SK-N-SH (cell line): ENCODE measurements around the gene ZBTB47. TPM values are rescaled to one million over a fixed set of nuclear protein-coding genes. Genes with fewer than 3 reads are reported as not detected.
A peak's percentile ranks its signal among the peaks of the same experiment; 100 is the strongest.

Experiments
- CTCF ChIA-PET: fragments of 300-600, 350-600 bp; formaldehyde crosslinking; extraction: SDS; loops from one replicate; lab custom pipeline; 2021; lab: Yijun Ruan, JAX
- POLR2A ChIA-PET: fragments of 350-600 bp; sonication (Branson Sonifier 250); formaldehyde crosslinking; extraction: SDS; loops from one replicate; lab custom pipeline; 2020; ENCODE audit warnings: antibody characterized with exemption, inconsistent platforms; lab: Yijun Ruan, JAX
- DNase-seq: peaks from one replicate; pipeline ENCODE4 v3.0.0; 2012
- H2AFZ ChIP-seq: fragments of 200-600 bp; sonication (generic); 2 replicates; pipeline ENCODE4 v1.8.1; 2016; ENCODE audit warnings: antibody characterized with exemption, mild to moderate bottlenecking, low read depth
- H3F3A ChIP-seq: fragments of 200-600 bp; sonication (generic); replicated peaks from 2 replicates; pipeline ENCODE3; 2016; ENCODE audit warnings: antibody characterized with exemption, mild to moderate bottlenecking; ENCODE audit not compliant: insufficient read depth
- H3K27ac ChIP-seq, 2 experiments: fragments of 200-500 bp in 1 of 2; fragments of 200-600 bp in 1 of 2; sonication (Bioruptor generic) in 1 of 2; sonication (generic), shearing (Covaris generic) in 1 of 2; 2 replicates each; pipeline versions ENCODE4 v1.5.1 to v1.6.1; 2014 to 2016; ENCODE audit warnings: low read depth in 2 of 2, inconsistent platforms in 1 of 2, low read length in 1 of 2, mild to moderate bottlenecking in 1 of 2, mixed read lengths in 1 of 2
- H3K27me3 ChIP-seq: fragments of 200-600 bp; sonication (generic), shearing (Covaris generic); 2 replicates; pipeline ENCODE4 v1.6.1; 2016; ENCODE audit warnings: mixed run types; ENCODE audit not compliant: insufficient read depth
- H3K36me3 ChIP-seq, 2 experiments: fragments of 200-500 bp in 1 of 2; fragments of 200-600 bp in 1 of 2; sonication (Bioruptor generic) in 1 of 2; sonication (generic) in 1 of 2; replicated peaks in 1 of 2; 2 replicates each; pipeline versions ENCODE3 to v1.5.1; 2014 to 2016; ENCODE audit warnings: low read length in 1 of 2, mild to moderate bottlenecking in 1 of 2; ENCODE audit not compliant: insufficient read depth in 2 of 2, control insufficient read depth in 1 of 2
- H3K4me1 ChIP-seq, 2 experiments: fragments of 200-500 bp in 1 of 2; fragments of 200-600 bp in 1 of 2; sonication (Bioruptor generic) in 1 of 2; sonication (generic), shearing (Covaris generic) in 1 of 2; 2 replicates each; pipeline versions ENCODE4 v1.5.1 to v1.6.1; 2014 to 2016; ENCODE audit warnings: low read depth in 1 of 2, low read length in 1 of 2, mixed run types in 1 of 2; ENCODE audit not compliant: insufficient read depth in 2 of 2, control insufficient read depth in 1 of 2
- H3K4me2 ChIP-seq: fragments of 200-600 bp; sonication (generic), shearing (Covaris generic); 2 replicates; pipeline ENCODE4 v1.6.1; 2017; ENCODE audit warnings: mixed run types
- H3K4me3 ChIP-seq, 2 experiments: fragments of 200-500 bp in 1 of 2; fragments of 200-600 bp in 1 of 2; sonication (Bioruptor generic) in 1 of 2; sonication (generic), shearing (Covaris generic) in 1 of 2; 2 replicates each; pipeline versions ENCODE4 v1.5.1 to v1.8.1; 2014 to 2016; ENCODE audit warnings: low read depth in 2 of 2, inconsistent platforms in 1 of 2, low read length in 1 of 2, mild to moderate bottlenecking in 1 of 2, mixed read lengths in 1 of 2, moderate library complexity in 1 of 2
- H3K79me2 ChIP-seq: fragments of 200-600 bp; sonication (generic); 2 replicates; pipeline ENCODE4 v1.8.1; 2017; ENCODE audit warnings: mild to moderate bottlenecking; ENCODE audit not compliant: insufficient read depth
- H3K9ac ChIP-seq: fragments of 200-600 bp; sonication (generic); 2 replicates; pipeline ENCODE4 v1.6.1; 2017; ENCODE audit warnings: mixed run types
- H3K9me2 ChIP-seq: fragments of 200-600 bp; sonication (generic); 2 replicates; pipeline ENCODE4 v1.6.1; 2017; ENCODE audit warnings: mixed run types
- H3K9me3 ChIP-seq: fragments of 200-600 bp; sonication (generic); 2 replicates; pipeline ENCODE4 v1.6.1; 2017; ENCODE audit warnings: mixed run types, mild to moderate bottlenecking, moderate library complexity
- H4K20me1 ChIP-seq: fragments of 200-600 bp; sonication (generic); 2 replicates; pipeline ENCODE4 v1.6.1; 2017; ENCODE audit warnings: mild to moderate bottlenecking, mixed run types; ENCODE audit not compliant: insufficient read depth
- CTCF ChIP-seq: fragments of 200-600 bp; sonication (generic); IDR thresholded peaks from 2 replicates; pipeline ENCODE4 v1.6.1; 2017; ENCODE audit warnings: antibody characterized with exemption, mild to moderate bottlenecking, moderate library complexity
- ELF1 ChIP-seq: IDR thresholded peaks from 2 replicates; pipeline ENCODE4 v1.4.0; 2012
- EZH2phosphoT487 ChIP-seq: fragments of 200-600 bp; sonication (generic); IDR thresholded peaks from 2 replicates; pipeline ENCODE4 v1.6.1; 2017; ENCODE audit warnings: low read depth, mixed run types, mild to moderate bottlenecking, antibody characterized with exemption, moderate library complexity, borderline replicate concordance
- FOSL2 ChIP-seq: IDR thresholded peaks from 2 replicates; pipeline ENCODE4 v1.4.0; 2012; ENCODE audit warnings: low read depth, mild to moderate bottlenecking, moderate library complexity, borderline replicate concordance
- FOXM1 ChIP-seq: IDR thresholded peaks from 2 replicates; pipeline ENCODE4 v1.4.0; 2012; ENCODE audit warnings: low read depth, mild to moderate bottlenecking
- GABPA ChIP-seq: IDR thresholded peaks from 2 replicates; pipeline ENCODE4 v1.4.0; 2012; ENCODE audit warnings: low read depth, mild to moderate bottlenecking
- JUND ChIP-seq: IDR thresholded peaks from 2 replicates; pipeline ENCODE4 v1.4.0; 2012
- MAX ChIP-seq: IDR thresholded peaks from 2 replicates; pipeline ENCODE4 v1.4.0; 2012; ENCODE audit warnings: low read depth
- MEF2A ChIP-seq: IDR thresholded peaks from 2 replicates; pipeline ENCODE4 v1.4.0; 2012; ENCODE audit warnings: low read depth, borderline replicate concordance
- MXI1 ChIP-seq: IDR thresholded peaks from 2 replicates; pipeline ENCODE4 v1.6.1; 2012; ENCODE audit warnings: mild to moderate bottlenecking, low read depth, low read length, improper control_type of control experiment
- REST ChIP-seq: IDR thresholded peaks from 2 replicates; pipeline ENCODE4 v1.6.1; 2012; ENCODE audit warnings: mild to moderate bottlenecking, low read depth, low read length, moderate library complexity
- SIN3A ChIP-seq: IDR thresholded peaks from 2 replicates; pipeline ENCODE4 v1.6.1; 2012; ENCODE audit warnings: low read depth, mild to moderate bottlenecking, low read length, moderate library complexity, borderline replicate concordance
- SMC3 ChIP-seq: IDR thresholded peaks from 2 replicates; pipeline ENCODE4 v1.6.1; 2012; ENCODE audit warnings: low read depth, low read length, improper control_type of control experiment
- WGBS: methylation state at CpG from one replicate; pipeline ENCODE4 v1.1.6; 2017; ENCODE audit warnings: low lambda C conversion rate; 5-methylcytosine and 5-hydroxymethylcytosine counted together
- polyA plus RNA-seq, 3 experiments: library from polyadenylated mRNA; depleted of rRNA; stranded (reverse); fragments of >200 nt; gene quantifications; 2 replicates each; pipeline ENCODE4 v1.2.3, GENCODE V29; 2012
- TF ChIP-seq, protein P1 (sequence below): IDR thresholded peaks from 2 replicates; pipeline ENCODE4 v1.4.0; 2012; ENCODE audit warnings: low read depth, borderline replicate concordance
- TF ChIP-seq, protein P2 (sequence below): IDR thresholded peaks from 2 replicates; pipeline ENCODE4 v1.4.0; 2012; ENCODE audit warnings: low read depth, borderline replicate concordance
- TF ChIP-seq, protein P3 (sequence below): IDR thresholded peaks from 2 replicates; pipeline ENCODE4; 2012

ZBTB47 gene
- polyA plus RNA-seq, 1 of the 3 experiments (the other 2 are of a cell fraction): 9.9 TPM

GRCh38 chr3:42712344-42712648 lies 58.8 kb downstream of the ZBTB47 start (continued):
- TF ChIP-seq, protein P1, sequence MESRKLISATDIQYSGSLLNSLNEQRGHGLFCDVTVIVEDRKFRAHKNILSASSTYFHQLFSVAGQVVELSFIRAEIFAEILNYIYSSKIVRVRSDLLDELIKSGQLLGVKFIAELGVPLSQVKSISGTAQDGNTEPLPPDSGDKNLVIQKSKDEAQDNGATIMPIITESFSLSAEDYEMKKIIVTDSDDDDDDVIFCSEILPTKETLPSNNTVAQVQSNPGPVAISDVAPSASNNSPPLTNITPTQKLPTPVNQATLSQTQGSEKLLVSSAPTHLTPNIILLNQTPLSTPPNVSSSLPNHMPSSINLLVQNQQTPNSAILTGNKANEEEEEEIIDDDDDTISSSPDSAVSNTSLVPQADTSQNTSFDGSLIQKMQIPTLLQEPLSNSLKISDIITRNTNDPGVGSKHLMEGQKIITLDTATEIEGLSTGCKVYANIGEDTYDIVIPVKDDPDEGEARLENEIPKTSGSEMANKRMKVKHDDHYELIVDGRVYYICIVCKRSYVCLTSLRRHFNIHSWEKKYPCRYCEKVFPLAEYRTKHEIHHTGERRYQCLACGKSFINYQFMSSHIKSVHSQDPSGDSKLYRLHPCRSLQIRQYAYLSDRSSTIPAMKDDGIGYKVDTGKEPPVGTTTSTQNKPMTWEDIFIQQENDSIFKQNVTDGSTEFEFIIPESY: no peak
- TF ChIP-seq, protein P2, sequence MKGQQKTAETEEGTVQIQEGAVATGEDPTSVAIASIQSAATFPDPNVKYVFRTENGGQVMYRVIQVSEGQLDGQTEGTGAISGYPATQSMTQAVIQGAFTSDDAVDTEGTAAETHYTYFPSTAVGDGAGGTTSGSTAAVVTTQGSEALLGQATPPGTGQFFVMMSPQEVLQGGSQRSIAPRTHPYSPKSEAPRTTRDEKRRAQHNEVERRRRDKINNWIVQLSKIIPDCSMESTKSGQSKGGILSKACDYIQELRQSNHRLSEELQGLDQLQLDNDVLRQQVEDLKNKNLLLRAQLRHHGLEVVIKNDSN: no peak
- TF ChIP-seq JUND: no peak

GRCh38 chr3:42712688-42713372 lies 59.3 kb downstream of the ZBTB47 start:
- Histone ChIP-seq H3K4me1 (no peaks in the 10 kb centered on the region; a peak in 1 of 4 replicates), H3K9me2 (no peaks in the 10 kb centered on the region), H3K36me3 (no peaks in the 10 kb centered on the region), H2AFZ (no peak overlapping the region), H3F3A (no peaks in the 10 kb centered on the region), H3K27ac (no peak overlapping the region), H3K9ac (no peak overlapping the region), H3K27me3 (0 out of 2 replicates have a peak, but pooled peaks cover 1% of the 10 kb centered on the region), H3K4me2 (no peak overlapping the region), H4K20me1 (no peaks in the 10 kb centered on the region)
- POLR2A ChIA-PET: no interaction called here
- CTCF ChIA-PET: interaction anchor here (1.2 kb wide), 1 partner anchor 166 kb away, joined by 4 read pairs; no protein-coding TSS in a partner anchor
- WGBS: 58% methylated on average over 3 of the region's 5 CpGs
- no peak for TF ChIP-seq GABPA
- TF ChIP-seq MXI1: no peak
- TF ChIP-seq MEF2A: no peak
- TF ChIP-seq SMC3: no peak
- TF ChIP-seq SIN3A: no peak
- TF ChIP-seq ELF1: no peak
- no peak for TF ChIP-seq FOSL2
- TF ChIP-seq CTCF: no peak
- no peak for TF ChIP-seq EZH2phosphoT487
- TF ChIP-seq, protein P3, sequence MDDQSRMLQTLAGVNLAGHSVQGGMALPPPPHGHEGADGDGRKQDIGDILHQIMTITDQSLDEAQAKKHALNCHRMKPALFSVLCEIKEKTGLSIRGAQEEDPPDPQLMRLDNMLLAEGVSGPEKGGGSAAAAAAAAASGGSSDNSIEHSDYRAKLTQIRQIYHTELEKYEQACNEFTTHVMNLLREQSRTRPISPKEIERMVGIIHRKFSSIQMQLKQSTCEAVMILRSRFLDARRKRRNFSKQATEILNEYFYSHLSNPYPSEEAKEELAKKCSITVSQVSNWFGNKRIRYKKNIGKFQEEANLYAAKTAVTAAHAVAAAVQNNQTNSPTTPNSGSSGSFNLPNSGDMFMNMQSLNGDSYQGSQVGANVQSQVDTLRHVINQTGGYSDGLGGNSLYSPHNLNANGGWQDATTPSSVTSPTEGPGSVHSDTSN: no peak
- no peak for TF ChIP-seq REST
- TF ChIP-seq FOXM1: no peak
- TF ChIP-seq MAX: no peak
- TF ChIP-seq, all 33 proteins: peak for 0
- Histone ChIP-seq H3K9me3 (no peaks in the 10 kb centered on the region), H3K79me2 (no peaks in the 10 kb centered on the region), H3K4me3 (no peak overlapping the region)
- peak; percentile 5 for DNase-seq
